Stomach (tissue), 9 donors: Measurements from ENCODE around the gene C1orf198. TPM values are rescaled to one million over a fixed set of nuclear protein-coding genes. Genes with fewer than 3 reads are reported as not detected.
A peak's percentile ranks its signal among the peaks of the same experiment; 100 is the strongest.

Source experiments
- DNase-seq, 2 donors: peaks; one replicate each; pipeline versions ENCODE4 v3.0.0 to v3.0.0-alpha.2; 2013 to 2019
- H3K27ac ChIP-seq, 5 donors: fragments of 200-600 bp in 4 of 5; sonication (generic) in 4 of 5; one replicate each; pipeline ENCODE4 v1.5.1; 2013 to 2019; ENCODE audit warnings: mild to moderate bottlenecking in 1 of 5, moderate library complexity in 1 of 5
- H3K27me3 ChIP-seq, 3 donors: fragments of 200-600 bp; sonication (generic); one replicate each; pipeline ENCODE4 v1.5.1; 2017 to 2019; ENCODE audit warnings: mixed run types in 1 of 3
- H3K36me3 ChIP-seq, 4 donors: fragments of 200-600 bp; sonication (generic); 1 replicate in 3 of 4; 2 replicates in 1 of 4; pipeline ENCODE4 v1.5.1; 2016 to 2019
- H3K4me1 ChIP-seq, 4 donors: fragments of 200-600 bp; sonication (generic); one replicate each; pipeline ENCODE4 v1.5.1; 2016 to 2019
- H3K4me3 ChIP-seq, 4 donors: fragments of 200-600 bp; sonication (generic) in 3 of 4; one replicate each; pipeline ENCODE4 v1.5.1; 2016 to 2019; ENCODE audit warnings: mild to moderate bottlenecking in 1 of 4
- H3K9me3 ChIP-seq, 4 donors: fragments of 200-600 bp; sonication (generic); one replicate each; pipeline ENCODE4 v1.5.1; 2016 to 2019
- EP300 ChIP-seq: sonication (generic); formaldehyde crosslinking; IDR thresholded peaks from one replicate; pipeline ENCODE4 v1.6.1; 2017; ENCODE audit warnings: antibody characterized with exemption
- POLR2A ChIP-seq, 4 donors: fragments of 450-650 bp; IDR thresholded peaks; one replicate each; pipeline ENCODE4 v1.6.1; 2016; ENCODE audit warnings: antibody characterized with exemption in 4 of 4, control low read depth in 2 of 4, mild to moderate bottlenecking in 1 of 4, moderate library complexity in 1 of 4
- POLR2AphosphoS5 ChIP-seq, 3 donors: sonication (generic); formaldehyde crosslinking; IDR thresholded peaks; one replicate each; pipeline ENCODE4 v1.6.1; 2016; ENCODE audit warnings: antibody characterized with exemption in 3 of 3
- WGBS, 5 donors: extraction: QIAGEN DNeasy Blood & Tissue Kit in 3 of 5; methylation state at CpG; one replicate each; pipeline versions ENCODE4 v1.1.5 to v1.1.7; 2013 to 2018; 5-methylcytosine and 5-hydroxymethylcytosine counted together
- intact Hi-C: fragments of 100-400 bp; cut with DNase I; formaldehyde crosslinking; loops from one replicate; pipeline ENCODE4 v1.15.1; 2023; ENCODE audit warnings: low total_unique reads
- polyA plus RNA-seq, 3 donors: library from polyadenylated mRNA; stranded (reverse); fragments of 200-250 nt; gene quantifications; one replicate each; pipeline ENCODE4 v1.2.3, GENCODE V29; 2013
- total RNA-seq, 5 donors: library from RNA; depleted of rRNA; stranded (reverse); fragments of >200 nt; gene quantifications; one replicate each; pipeline versions ENCODE4 v1.1.0 to v1.2.3, GENCODE V29; 2014 to 2016
- TF ChIP-seq, protein P1 (sequence below), 7 experiments: fragments of 450-650 bp in 4 of 7; fragments of 200-600 bp in 3 of 7; sonication (generic) in 3 of 7; IDR thresholded peaks; one replicate each; pipeline ENCODE4 v1.5.1; 2016 to 2019; ENCODE audit warnings: antibody characterized with exemption in 7 of 7, control low read depth in 2 of 7, mild to moderate bottlenecking in 1 of 7
- donor health status: healthy with polysubstance abuse.
- donor health status: Bipolar disorder and iron deficiency.
- donor health status: healthy.

The C1orf198 gene
- total and polyA plus RNA-seq, 8 donors, result 11.3 to 69.3 (median 32.4) TPM

DNA sequence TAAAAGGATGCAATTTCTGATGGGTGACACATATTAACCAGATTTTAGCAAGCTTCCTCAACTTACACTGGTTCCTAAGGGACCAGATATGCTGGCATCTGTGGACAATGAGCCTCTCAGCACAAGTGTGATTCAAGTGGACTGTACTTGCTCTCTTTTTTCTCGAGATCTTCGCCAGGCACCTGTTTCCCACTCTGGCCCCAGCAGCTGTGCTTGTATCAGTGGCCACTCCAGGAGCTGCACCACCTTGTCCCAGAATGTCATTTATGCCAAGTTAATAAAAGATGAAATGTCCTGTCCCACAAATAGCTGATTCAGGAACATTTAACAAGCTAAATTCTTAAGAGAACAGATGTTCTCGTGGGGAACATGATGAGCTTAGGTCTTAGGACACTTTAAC lies 14.6 kb downstream of the C1orf198 start:
- Histone ChIP-seq H3K36me3 (peaks cover 12 to 39% (median 35%) of the 10 kb centered on the region in 4 donors), H3K27me3 (no peaks in the 10 kb centered on the region), H3K27ac (peak overlapping the region in 1 of 5 donors; percentile 3), H3K9me3 (peaks cover 0 to 7% (median 2%) of the 10 kb centered on the region in 4 donors), H3K4me3 (no peak overlapping the region), H3K4me1 (peaks cover 18 to 69% (median 44%) of the 10 kb centered on the region in 4 donors)
- WGBS, 5 donors, result 91 to 96% (median 92%) methylated on average over 3 of the region's 3 CpGs
- DNase-seq, result no peak
- no peak for TF ChIP-seq EP300
- TF ChIP-seq, protein P1, sequence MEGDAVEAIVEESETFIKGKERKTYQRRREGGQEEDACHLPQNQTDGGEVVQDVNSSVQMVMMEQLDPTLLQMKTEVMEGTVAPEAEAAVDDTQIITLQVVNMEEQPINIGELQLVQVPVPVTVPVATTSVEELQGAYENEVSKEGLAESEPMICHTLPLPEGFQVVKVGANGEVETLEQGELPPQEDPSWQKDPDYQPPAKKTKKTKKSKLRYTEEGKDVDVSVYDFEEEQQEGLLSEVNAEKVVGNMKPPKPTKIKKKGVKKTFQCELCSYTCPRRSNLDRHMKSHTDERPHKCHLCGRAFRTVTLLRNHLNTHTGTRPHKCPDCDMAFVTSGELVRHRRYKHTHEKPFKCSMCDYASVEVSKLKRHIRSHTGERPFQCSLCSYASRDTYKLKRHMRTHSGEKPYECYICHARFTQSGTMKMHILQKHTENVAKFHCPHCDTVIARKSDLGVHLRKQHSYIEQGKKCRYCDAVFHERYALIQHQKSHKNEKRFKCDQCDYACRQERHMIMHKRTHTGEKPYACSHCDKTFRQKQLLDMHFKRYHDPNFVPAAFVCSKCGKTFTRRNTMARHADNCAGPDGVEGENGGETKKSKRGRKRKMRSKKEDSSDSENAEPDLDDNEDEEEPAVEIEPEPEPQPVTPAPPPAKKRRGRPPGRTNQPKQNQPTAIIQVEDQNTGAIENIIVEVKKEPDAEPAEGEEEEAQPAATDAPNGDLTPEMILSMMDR (IDR thresholded peaks at IDR 0.05), result no peak
- TF ChIP-seq POLR2A (IDR thresholded peaks at IDR 0.05), result no peak
- no peak for TF ChIP-seq POLR2AphosphoS5 (IDR thresholded peaks at IDR 0.05)
- intact Hi-C loops, result no loop called here

DNA sequence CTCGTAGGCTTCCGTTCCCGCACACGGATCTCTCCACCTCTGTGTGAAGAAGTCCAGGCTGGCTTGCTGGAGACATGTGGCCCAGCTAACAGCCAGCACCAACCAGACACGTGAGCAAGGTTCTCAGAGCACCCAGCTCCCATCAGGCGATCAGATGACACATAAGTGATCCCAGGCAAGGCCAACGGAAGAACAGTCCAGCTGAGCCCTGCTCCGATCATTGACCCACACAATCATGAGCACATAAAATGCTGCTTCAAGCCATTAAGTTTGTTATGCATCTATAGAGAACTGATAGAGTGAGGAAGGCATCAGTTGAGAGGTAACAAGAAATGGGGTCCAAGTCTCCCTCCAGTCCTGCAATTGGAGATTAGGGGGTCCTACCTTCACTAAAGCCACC lies 15.4 kb downstream of the C1orf198 start:
- peaks cover 0 to 7% (median 2%) of the 10 kb centered on the region in 4 donors for H3K9me3 ChIP-seq
- H3K4me3 ChIP-seq, result no peak overlapping the region
- H3K27me3 ChIP-seq, result no peaks in the 10 kb centered on the region
- no peak for DNase-seq
- no peak for TF ChIP-seq POLR2AphosphoS5 (IDR thresholded peaks at IDR 0.05)
- no peak for TF ChIP-seq POLR2A (IDR thresholded peaks at IDR 0.05)
- TF ChIP-seq EP300, result no peak
- TF ChIP-seq, protein P1 (IDR thresholded peaks at IDR 0.05), result no peak
- peak overlapping the region in 1 of 5 donors; percentile 3 for H3K27ac ChIP-seq
- 88 to 98% (median 91%) methylated on average over 8 of the region's 8 CpGs for WGBS, 5 donors
- intact Hi-C loops, result no loop called here
- H3K36me3 ChIP-seq, result peaks cover 12 to 39% (median 35%) of the 10 kb centered on the region in 4 donors
- H3K4me1 ChIP-seq, result peaks cover 18 to 69% (median 42%) of the 10 kb centered on the region in 4 donors

DNA sequence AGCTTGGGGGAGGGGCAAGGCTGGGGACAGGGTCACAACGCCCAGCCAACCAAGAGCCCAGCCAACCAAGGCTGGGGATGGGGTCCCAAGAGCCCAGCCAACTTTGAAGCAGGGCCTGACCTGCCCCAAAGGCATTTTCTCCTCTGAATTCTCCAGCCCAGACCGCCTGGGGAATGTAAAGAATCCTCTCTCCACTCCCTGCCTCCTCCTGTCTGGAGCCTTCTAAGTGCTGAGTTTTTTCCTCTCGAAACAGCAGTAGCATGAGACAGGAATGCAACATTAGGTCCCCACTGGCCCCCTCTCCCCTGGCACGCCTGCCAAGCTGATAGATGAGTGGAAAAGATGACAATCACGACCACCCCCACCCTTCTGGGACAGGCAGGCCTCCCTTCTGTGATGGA lies 17.0 kb downstream of the C1orf198 start:
- WGBS, 5 donors, result 58 to 80% (median 70%) methylated on average over 5 of the region's 5 CpGs
- peaks cover 0 to 7% (median 2%) of the 10 kb centered on the region in 4 donors for H3K9me3 ChIP-seq
- peaks cover 18 to 60% (median 39%) of the 10 kb centered on the region in 4 donors for H3K4me1 ChIP-seq
- TF ChIP-seq, protein P1 (IDR thresholded peaks at IDR 0.05), result no peak
- TF ChIP-seq POLR2A (IDR thresholded peaks at IDR 0.05) (no peak), POLR2AphosphoS5 (IDR thresholded peaks at IDR 0.05) (no peak), EP300 (no peak)
- intact Hi-C loops, result no loop called here
- H3K27me3 ChIP-seq, result no peaks in the 10 kb centered on the region
- no peak overlapping the region for H3K4me3 ChIP-seq
- peak in 1 of 2 donors; percentile 64 for DNase-seq
- H3K36me3 ChIP-seq, result peaks cover 12 to 39% (median 35%) of the 10 kb centered on the region in 4 donors
- peak overlapping the region in 4 of 5 donors; percentile 67 to 82 (median 71) for H3K27ac ChIP-seq

DNA sequence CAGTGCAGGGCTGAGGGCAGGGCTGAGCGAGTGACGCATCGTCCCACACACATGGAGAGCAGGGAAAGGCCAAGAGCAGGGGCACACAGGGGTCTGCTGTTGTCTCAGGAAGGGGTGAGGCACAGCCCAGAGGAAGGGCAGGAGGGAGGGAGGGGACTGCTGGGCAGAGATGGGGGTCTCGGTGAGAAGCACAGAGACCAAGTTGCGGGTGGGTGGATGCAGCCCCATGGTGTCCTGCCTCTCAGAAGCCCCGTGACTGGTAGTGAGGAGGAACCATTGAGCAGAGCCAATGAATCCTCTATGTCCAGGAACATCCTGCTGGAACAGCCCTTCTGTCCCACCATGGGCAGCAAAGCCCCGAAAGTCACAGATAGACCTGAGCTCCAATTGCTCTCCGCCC lies 17.8 kb downstream of the C1orf198 start:
- DNase-seq, result no peak
- H3K9me3 ChIP-seq, result peaks cover 0 to 7% (median 2%) of the 10 kb centered on the region in 4 donors
- H3K27ac ChIP-seq, result peak overlapping the region in 4 of 5 donors; percentile 67 to 82 (median 71)
- intact Hi-C loops, result no loop called here
- peaks cover 18 to 54% (median 38%) of the 10 kb centered on the region in 4 donors for H3K4me1 ChIP-seq
- H3K4me3 ChIP-seq, result no peak overlapping the region
- no peaks in the 10 kb centered on the region for H3K27me3 ChIP-seq
- TF ChIP-seq, protein P1 (IDR thresholded peaks at IDR 0.05), result no peak
- TF ChIP-seq EP300, result no peak
- TF ChIP-seq POLR2A (IDR thresholded peaks at IDR 0.05), result no peak
- no peak for TF ChIP-seq POLR2AphosphoS5 (IDR thresholded peaks at IDR 0.05)
- 80 to 96% (median 93%) methylated on average over 5 to 8 of the region's 8 CpGs for WGBS, 5 donors
- H3K36me3 ChIP-seq, result peaks cover 12 to 38% (median 34%) of the 10 kb centered on the region in 4 donors
